Parathyroid adenoma (tissue), 2 donors: Measurements from ENCODE around the gene HRC.
"Not testable (repeated sequence)": the region's sequence is repeated elsewhere in the genome, so short reads cannot be mapped to it uniquely, and the experiment has no call there.

Experiments
- H2AFZ ChIP-seq: fragments of 300-600 bp; sonication (generic); one replicate; pipeline ENCODE4 v1.7.0; 2017; ENCODE audit warnings: antibody characterized with exemption, mild to moderate bottlenecking
- H3K27ac ChIP-seq: fragments of 300-600 bp; sonication (generic); one replicate; pipeline ENCODE4 v1.7.0; 2017
- H3K27me3 ChIP-seq: fragments of 300-600 bp; sonication (generic); one replicate; pipeline ENCODE4 v1.7.0; 2017; ENCODE audit warnings: low read length; ENCODE audit not compliant: control insufficient read depth, insufficient read depth
- H3K36me3 ChIP-seq: fragments of 300-600 bp; sonication (generic); one replicate; pipeline ENCODE4 v1.7.0; 2017; ENCODE audit warnings: low read length; ENCODE audit not compliant: control insufficient read depth, insufficient read depth
- H3K4me1 ChIP-seq: fragments of 300-600 bp; sonication (generic); one replicate; pipeline ENCODE4 v1.7.0; 2017; ENCODE audit warnings: control low read depth
- H3K4me2 ChIP-seq: fragments of 300-600 bp; sonication (generic); one replicate; pipeline ENCODE4 v1.7.0; 2017; ENCODE audit warnings: low read length
- H3K4me3 ChIP-seq: fragments of 300-600 bp; sonication (generic); one replicate; pipeline ENCODE4 v1.7.0; 2017; ENCODE audit warnings: low read depth, low read length
- H3K79me2 ChIP-seq: fragments of 300-600 bp; sonication (generic); one replicate; pipeline ENCODE4 v1.7.0; 2017; ENCODE audit warnings: control low read depth
- H3K9ac ChIP-seq: fragments of 300-600 bp; sonication (generic); one replicate; pipeline ENCODE4 v1.7.0; 2017; ENCODE audit warnings: mild to moderate bottlenecking
- H3K9me3 ChIP-seq: fragments of 300-600 bp; sonication (generic); one replicate; pipeline ENCODE4 v1.7.0; 2017; ENCODE audit warnings: low read length; ENCODE audit not compliant: control insufficient read depth
- CTCF ChIP-seq: fragments of 300-600 bp; sonication (generic); IDR thresholded peaks from one replicate; pipeline ENCODE4 v1.7.0; 2017; ENCODE audit warnings: antibody characterized with exemption, mild to moderate bottlenecking
- donor health status: primary hyperparathyroidism.

Gene HRC

GRCh38 chr19:49126575-49126974, 28.6 kb downstream of the HRC start:
- Histone ChIP-seq H3K9me3 (no peaks in the 10 kb centered on the region), H3K36me3 (no peaks in the 10 kb centered on the region)

GRCh38 chr19:49125025-49125731, 30.0 kb downstream of the HRC start:
- H3K9me3 ChIP-seq = no peaks in the 10 kb centered on the region
- H2AFZ ChIP-seq = no peak overlapping the region
- H3K9ac ChIP-seq = no peak overlapping the region
- H3K4me1 ChIP-seq = peaks cover 10% of the 10 kb centered on the region
- H3K4me2 ChIP-seq = no peak overlapping the region
- no peaks in the 10 kb centered on the region for H3K27me3 ChIP-seq
- no peak for TF ChIP-seq CTCF
- H3K36me3 ChIP-seq = no peaks in the 10 kb centered on the region
- H3K79me2 ChIP-seq = peaks cover 2% of the 10 kb centered on the region
- H3K4me3 ChIP-seq = no peak overlapping the region
- H3K27ac ChIP-seq = no peak overlapping the region

More at GRCh38 chr19:49126575-49126974, 28.6 kb downstream of the HRC start:
- peaks cover 2% of the 10 kb centered on the region for H3K79me2 ChIP-seq
- no peak overlapping the region for H2AFZ ChIP-seq
- no peak overlapping the region for H3K4me2 ChIP-seq
- TF ChIP-seq CTCF = no peak
- peaks cover 2% of the 10 kb centered on the region for H3K4me1 ChIP-seq
- H3K4me3 ChIP-seq = no peak overlapping the region
- H3K27ac ChIP-seq = no peak overlapping the region
- H3K27me3 ChIP-seq = no peaks in the 10 kb centered on the region
- no peak overlapping the region for H3K9ac ChIP-seq

GRCh38 chr19:49123285-49123684, 31.9 kb downstream of the HRC start:
- not testable (repeated sequence) for H3K27ac ChIP-seq, H3K4me2 ChIP-seq, H3K27me3 ChIP-seq, H3K4me3 ChIP-seq, H2AFZ ChIP-seq, H3K9me3 ChIP-seq, H3K79me2 ChIP-seq, H3K36me3 ChIP-seq, H3K9ac ChIP-seq
- H3K4me1 ChIP-seq = peaks cover 13% of the 10 kb centered on the region

GRCh38 chr19:49121841-49122240, 33.4 kb downstream of the HRC start:
- H3K27me3 ChIP-seq, H2AFZ ChIP-seq, H3K27ac ChIP-seq, H3K79me2 ChIP-seq, H3K9me3 ChIP-seq, H3K4me2 ChIP-seq, H3K4me3 ChIP-seq, H3K9ac ChIP-seq, H3K36me3 ChIP-seq: not testable (repeated sequence)
- peaks cover 17% of the 10 kb centered on the region for H3K4me1 ChIP-seq

- no peak overlapping the region for H3K4me3 ChIP-seq
- H3K79me2 ChIP-seq = no peaks in the 10 kb centered on the region
- H2AFZ ChIP-seq = no peak overlapping the region
- no peak overlapping the region for H3K9ac ChIP-seq
- no peak for TF ChIP-seq CTCF
- no peaks in the 10 kb centered on the region for H3K27me3 ChIP-seq
- no peaks in the 10 kb centered on the region for H3K9me3 ChIP-seq
- H3K4me1 ChIP-seq = peaks cover 17% of the 10 kb centered on the region
- no peaks in the 10 kb centered on the region for H3K36me3 ChIP-seq
- no peak overlapping the region for H3K27ac ChIP-seq
- H3K4me2 ChIP-seq = no peak overlapping the region
Measured at GRCh38 chr19:49120868-49121267, 34.3 kb downstream of the HRC start.

- Histone ChIP-seq H3K4me3 (no peak overlapping the region), H3K4me2 (peak overlapping the region; percentile 91), H3K36me3 (no peaks in the 10 kb centered on the region), H3K4me1 (peaks cover 17% of the 10 kb centered on the region), H3K9ac (peak overlapping the region; percentile 69), H3K27me3 (no peaks in the 10 kb centered on the region), H3K9me3 (no peaks in the 10 kb centered on the region), H2AFZ (peak overlapping the region; percentile 95), H3K27ac (no peak overlapping the region), H3K79me2 (no peaks in the 10 kb centered on the region)
- TF ChIP-seq CTCF = no peak
Measured at GRCh38 chr19:49120325-49120683, 34.9 kb downstream of the HRC start.
